CD4-positive, alpha-beta T cell treated with Interleukin-12 subunit alpha and Interleukin-12 subunit beta, for 1 hour (primary cell): ENCODE measurements around the gene ATP8B3.

Source experiments
- DNase-seq: peaks from one replicate; pipeline ENCODE4 v3.0.0-alpha.2; 2020

The ATP8B3 gene

GRCh38 chr19:1811942-1812425, at the start of gene ATP8B3:
Gene ATP8B3 (minus strand): TSS chr19:1812276. CDS start chr19:1811736, 540 bp downstream.
- DNase-seq: peak; percentile 86

DNA sequence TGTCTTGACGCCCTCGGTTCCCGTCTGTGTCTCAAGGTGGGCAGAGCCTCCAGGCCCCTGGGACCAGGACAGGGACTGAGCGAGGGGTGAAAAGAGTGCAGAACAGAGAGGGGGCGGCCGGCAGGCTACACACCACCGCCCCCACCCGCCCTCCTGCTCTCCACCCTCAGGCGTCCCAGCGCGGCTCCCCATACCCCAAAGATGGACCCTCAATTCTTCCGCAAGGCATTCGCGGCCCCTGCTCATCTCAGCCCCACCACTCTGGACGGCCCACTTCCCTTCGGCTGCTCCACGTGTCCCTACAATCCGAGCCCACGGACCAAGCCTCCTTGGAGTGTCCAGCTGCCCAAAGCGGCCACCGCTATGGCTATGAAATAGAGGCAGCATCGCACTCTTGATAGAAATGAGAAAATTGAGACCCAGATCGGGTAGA, 49.5 kb upstream of the ATP8B3 start:
- DNase-seq: no peak

DNA sequence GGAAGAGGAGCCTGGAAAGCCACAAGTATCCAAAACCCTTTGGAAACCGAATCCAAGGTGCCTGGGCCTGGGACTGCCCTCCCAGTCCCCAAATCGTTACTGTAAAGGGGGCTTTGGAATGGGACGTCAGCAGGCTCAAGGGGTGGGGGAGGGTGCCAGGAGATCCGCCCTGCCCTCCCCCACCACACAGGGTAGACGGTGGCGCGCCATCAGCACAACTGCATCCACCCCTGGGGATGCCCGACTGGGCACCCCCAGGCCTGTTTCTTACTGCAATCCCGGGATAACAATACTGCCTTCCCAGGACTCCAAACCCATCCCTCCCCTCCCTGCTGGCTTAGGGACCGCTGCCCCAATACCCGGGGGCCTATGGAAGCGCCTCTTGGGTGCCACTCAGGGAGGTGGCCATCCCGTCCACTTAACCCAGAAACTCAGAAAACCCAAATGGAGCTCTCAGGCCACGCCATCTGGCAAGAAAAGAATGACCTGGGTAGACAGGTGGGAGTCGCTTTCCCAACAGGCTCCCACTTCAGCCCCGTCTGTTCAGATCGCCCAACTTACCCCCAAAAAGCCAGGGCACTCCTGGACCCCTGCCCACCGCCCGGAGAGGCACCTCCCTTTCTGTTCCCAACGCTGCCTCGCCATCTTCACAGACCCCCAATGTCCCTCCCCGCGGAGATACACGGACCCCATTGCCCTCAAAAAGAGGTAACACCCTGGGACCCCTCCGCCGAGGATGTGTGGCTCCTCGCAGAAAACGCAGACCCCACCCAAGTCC, 48.9 kb upstream of the ATP8B3 start:
- DNase-seq: no peak

- peak; percentile 77 for DNase-seq
Measured at GRCh38 chr19:1860042-1860775, 48.1 kb upstream of the ATP8B3 start.

GRCh38 chr19:1859331-1859781, 47.3 kb upstream of the ATP8B3 start:
- DNase-seq: no peak

DNA sequence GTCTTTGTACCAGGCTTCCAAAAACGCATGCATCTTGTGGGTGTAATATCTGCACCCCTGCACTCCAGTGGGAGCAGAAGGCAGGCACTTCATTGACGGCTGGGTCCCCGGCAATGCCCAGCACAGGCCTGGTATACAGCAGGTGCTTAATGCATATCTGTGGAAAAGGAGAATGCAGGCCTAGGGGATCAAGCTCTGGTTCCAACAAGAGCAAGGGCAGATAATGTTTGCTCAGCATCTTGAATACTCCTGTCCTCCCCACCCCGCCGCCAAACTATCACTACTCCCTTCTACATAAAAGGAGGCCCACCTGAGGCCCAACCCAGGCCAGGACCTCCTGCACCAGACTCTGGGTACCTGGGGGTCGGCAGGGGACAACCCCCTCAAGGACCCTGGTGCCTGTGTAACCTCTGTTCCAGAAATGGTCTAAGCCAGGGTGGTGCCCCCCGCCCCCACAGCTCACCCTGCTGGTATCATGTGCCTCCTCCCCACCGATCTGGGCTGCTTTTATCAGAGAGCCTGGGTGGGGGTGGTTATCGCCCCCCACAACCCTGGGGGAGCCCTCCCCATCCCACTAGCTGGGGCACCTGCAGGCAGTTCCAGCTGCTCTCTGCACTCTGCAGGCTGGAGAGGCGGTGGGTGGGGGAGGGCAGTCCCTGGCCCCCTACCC, 46.5 kb upstream of the ATP8B3 start:
- DNase-seq: no peak

DNA sequence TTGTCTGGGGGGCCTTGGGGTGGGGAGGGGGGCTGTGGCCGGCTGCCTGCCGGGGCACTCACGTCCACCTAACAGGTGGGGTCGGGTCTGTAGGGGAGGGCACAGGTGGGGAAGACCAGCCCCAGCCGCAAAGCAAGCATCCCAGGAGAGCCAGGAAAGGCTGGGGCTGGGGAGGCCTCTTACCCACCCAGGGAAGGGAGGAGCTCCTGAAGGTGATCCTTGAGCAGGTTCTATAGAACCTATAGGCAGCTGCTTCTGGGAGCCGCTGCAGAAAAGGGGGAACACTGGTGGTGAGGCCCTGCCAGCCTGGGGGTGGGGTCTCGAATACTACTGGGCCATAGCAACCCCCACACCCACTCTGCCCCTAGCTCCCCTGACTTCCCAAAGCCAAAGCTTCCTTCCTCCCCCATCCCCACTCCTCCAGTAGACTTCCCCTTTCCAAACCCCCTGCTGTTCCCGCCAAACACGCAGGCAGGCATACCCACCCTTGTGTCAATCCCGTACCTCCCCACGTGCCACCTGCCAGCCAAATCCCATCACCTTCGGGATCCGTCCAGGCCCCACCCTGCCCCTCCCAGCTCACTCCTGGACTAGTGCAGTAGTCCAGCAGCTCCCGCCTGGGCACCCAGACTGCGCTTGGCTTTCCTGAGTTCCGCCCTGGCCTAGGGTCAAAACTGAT, 45.7 kb upstream of the ATP8B3 start:
- DNase-seq: no peak

DNA sequence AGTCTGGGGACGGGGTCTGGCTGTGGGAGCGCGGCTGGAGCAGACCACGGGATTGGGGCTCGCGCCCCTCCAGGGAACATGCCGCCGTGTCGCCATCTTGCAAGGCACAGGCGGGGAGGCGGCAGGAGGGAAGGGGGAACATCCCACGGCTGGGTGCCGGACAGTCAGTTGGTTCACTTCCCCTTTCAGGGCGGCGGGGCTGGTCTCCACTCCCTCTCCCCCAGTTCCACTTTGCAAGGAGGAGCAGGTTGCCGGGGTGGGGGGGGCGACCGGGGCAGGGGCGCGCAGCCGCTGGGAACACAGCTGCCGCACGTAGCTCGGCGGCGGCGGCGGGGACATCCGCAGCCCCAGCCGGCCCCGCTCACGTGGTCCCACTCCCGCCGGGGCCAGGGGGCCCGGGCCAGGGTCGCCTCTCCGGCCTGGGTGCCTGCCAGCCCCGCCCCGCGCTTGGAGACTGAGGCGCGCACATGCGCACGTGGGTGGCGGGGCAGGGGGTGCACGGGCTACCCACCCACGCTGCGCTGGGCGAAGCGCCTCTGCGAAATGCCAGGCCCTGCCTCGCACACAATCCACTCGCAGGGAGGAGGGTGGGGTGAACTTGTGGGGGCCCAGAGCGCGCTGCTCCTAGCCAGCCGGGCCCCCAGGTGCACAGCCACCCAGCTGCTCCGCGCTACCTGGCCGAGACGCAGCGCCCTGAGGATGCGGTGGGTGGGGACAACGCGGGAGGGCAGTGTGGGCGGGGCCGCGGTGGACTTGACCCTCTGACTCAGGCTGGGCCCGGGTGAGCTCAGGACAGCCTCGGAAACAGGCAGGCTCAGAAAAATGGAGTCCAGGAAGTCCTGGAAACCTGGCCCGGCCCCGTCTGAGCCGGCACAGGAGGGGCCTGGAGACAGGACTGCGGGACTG, 44.9 kb upstream of the ATP8B3 start:
- no peak for DNase-seq

- DNase-seq: no peak
Measured at GRCh38 chr19:1856345-1856697, 44.2 kb upstream of the ATP8B3 start.

- DNase-seq: no peak
Measured at GRCh38 chr19:1855828-1856255, 43.8 kb upstream of the ATP8B3 start.

DNA sequence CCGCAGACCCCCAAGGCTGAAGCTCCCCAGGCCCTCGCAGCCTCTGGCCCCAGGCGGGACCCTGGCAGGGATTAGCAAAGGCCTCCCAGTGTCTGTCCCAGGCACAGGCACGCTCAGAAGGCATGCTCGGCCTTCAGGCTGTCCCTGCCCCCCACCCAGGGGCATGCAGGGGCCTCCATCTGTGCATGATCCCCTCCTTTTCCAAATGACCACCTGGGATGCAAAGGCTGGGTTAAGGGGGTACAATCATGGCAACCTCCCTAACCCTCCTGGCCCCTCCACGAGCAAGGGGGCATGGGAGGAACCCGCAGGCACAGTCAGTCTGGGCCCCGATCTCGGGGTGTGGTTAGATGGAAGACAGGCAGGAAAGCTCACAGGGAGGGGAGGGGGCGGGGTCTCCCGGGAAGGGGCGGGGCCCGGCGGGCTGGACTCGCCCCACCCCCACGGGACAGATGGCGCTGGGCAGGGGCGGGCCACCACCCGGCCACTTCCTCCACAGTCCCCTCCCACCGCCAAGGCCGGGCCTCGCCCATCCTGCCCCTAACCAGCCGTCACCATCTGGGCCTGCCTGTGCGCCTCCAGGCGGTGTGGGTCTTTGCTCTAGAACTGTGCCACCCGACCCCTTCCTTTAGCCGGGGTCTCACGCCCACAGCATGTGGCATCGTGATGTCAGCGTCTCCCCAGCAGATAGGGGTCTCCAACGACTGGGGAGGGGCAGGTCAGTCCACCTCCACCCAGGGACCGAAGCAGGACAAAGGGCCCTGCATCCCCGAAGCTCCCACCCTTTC, 43.2 kb upstream of the ATP8B3 start:
- DNase-seq: peak; percentile 92

- DNase-seq: no peak
Measured at GRCh38 chr19:1854542-1855039, 42.5 kb upstream of the ATP8B3 start.

GRCh38 chr19:1854039-1854541, 42.0 kb upstream of the ATP8B3 start:
- no peak for DNase-seq

DNA sequence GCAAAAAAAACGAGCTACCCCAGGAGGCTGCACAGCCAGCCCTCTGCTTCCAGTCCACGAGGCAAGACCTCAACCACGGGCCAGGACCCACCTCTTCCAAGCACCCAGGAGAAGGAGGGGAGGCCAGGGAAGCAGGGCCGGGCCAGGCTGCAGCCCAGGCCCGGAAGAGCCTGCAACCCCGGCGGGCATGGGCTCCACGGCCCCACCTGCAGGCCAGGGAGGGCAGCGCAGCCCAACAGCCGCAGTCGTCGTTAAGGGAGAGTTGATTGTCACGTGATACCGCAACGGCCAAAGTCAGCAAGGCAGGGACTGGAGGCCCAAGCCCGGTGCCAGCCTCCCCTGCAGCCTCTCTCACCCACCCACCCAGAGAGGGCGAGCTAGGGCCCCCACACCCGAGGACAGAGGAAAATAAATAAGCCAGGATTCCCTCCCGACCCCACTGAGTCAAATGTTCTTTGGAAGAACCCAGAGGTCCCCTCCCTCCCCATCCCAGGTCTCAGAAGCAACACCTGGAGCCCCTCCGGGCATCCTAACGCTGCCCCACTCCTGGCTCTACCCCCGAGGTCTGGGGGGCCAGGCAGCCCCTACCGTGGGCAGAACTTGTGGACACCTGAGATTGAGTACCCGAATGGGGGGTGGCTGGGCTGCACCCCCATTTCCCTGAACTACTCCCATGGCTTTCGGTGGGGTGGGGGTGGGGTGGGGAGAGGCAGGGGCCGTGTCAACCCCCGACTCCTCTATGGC, 41.4 kb upstream of the ATP8B3 start:
- peak; percentile 85 for DNase-seq

- no peak for DNase-seq
Measured at GRCh38 chr19:1852581-1853128, 40.6 kb upstream of the ATP8B3 start.

DNA sequence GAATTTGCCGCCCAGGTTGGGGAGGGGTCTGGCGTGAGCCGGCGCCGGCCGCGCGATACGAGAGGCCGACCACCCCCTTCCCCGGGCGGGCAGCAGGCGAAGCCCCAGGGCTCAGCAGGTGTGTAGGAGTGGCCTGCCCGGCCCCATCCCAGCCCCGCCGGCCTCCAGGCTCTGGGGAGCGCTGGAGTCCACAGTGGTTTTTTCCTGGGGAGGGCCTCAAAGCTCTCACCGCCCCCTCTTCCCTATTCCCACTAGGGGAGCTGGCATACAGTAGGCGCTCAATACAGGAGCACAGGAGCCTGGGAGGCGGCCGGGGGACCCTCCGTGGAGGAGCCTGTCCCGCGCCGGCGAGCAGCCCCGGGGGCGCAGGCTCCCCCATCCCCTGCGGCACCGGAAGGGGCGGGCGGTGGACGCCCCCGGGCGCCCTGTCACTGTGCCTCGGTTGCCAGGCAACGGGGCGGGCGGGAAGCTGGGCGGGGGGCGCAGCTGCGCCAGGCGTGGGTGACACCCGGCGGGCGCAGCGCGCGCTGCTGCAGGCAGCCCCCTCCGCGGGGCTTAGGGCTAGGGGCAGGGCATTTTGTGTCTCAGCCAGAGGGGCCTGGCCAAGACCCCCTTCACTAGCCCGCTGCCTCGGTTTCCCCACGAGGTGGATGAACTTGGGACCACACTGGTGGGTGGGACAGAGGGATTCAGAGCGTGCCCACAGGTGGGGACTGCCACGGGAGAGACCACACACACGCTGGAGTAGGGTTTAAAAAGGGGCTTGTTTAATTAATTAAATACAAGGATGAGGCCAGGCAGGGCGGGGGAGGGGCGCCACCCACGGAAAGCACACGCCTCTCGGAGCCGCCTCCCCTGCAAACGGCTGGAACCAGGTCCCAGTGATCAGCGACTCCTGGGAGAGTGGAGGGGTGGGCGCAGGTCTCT, 39.8 kb upstream of the ATP8B3 start:
- peak; percentile 72 for DNase-seq

GRCh38 chr19:1850809-1851653, 39.0 kb upstream of the ATP8B3 start:
- DNase-seq: no peak
